Left renal pelvis (tissue), 4 donors: ENCODE results near the gene PNPLA6. TPM values are rescaled to one million over a fixed set of nuclear protein-coding genes. Genes with fewer than 3 reads are reported as not detected.
"Not testable (repeated sequence)": the region's sequence is repeated elsewhere in the genome, so short reads cannot be mapped to it uniquely, and the experiment has no call there.

ENCODE experiments used
- DNase-seq, 4 donors: peaks; one replicate each; pipeline ENCODE4 v3.0.0-alpha.2; 2013; ENCODE audit warnings: low read depth in 4 of 4, low spot score in 3 of 4
- polyA plus RNA-seq, 4 donors: library from polyadenylated mRNA; unstranded; fragments of 120-200 nt; gene quantifications; one replicate each; pipeline ENCODE4 v1.2.1, GENCODE V29; 2013; ENCODE audit not compliant: insufficient read length in 4 of 4

PNPLA6 gene
- polyA plus RNA-seq, 4 donors, result 25.2 to 53.3 (median 38.7) TPM

- DNase-seq, result peak; percentile 80 to 91 (median 85)
Observed at GRCh38 chr19:7550987-7551761, 15.7 kb downstream of the PNPLA6 start.

GRCh38 chr19:7552781-7553180, 17.3 kb downstream of the PNPLA6 start:
- DNase-seq, result no peak

GRCh38 chr19:7554565-7554964, 19.0 kb downstream of the PNPLA6 start:
- DNase-seq, result no peak

- no peak for DNase-seq
Observed at GRCh38 chr19:7554990-7555864, 19.7 kb downstream of the PNPLA6 start.

- no peak for DNase-seq
Observed at GRCh38 chr19:7556696-7557315, 21.3 kb downstream of the PNPLA6 start.

- DNase-seq, result no peak
Observed at GRCh38 chr19:7558667-7559066, 23.1 kb downstream of the PNPLA6 start.

- no peak for DNase-seq
Observed at GRCh38 chr19:7559102-7559501, 23.6 kb downstream of the PNPLA6 start.

- DNase-seq, result no peak
Observed at GRCh38 chr19:7560255-7560654, 24.7 kb downstream of the PNPLA6 start.

GRCh38 chr19:7561325-7561724, 25.8 kb downstream of the PNPLA6 start:
- no peak for DNase-seq

- no peak for DNase-seq
Observed at GRCh38 chr19:7562646-7563393, 27.3 kb downstream of the PNPLA6 start.

GRCh38 chr19:7564866-7565265, 29.3 kb downstream of the PNPLA6 start:
- no peak for DNase-seq

GRCh38 chr19:7565332-7565731, 29.8 kb downstream of the PNPLA6 start:
- DNase-seq, result no peak

GRCh38 chr19:7570761-7571160, 35.2 kb downstream of the PNPLA6 start:
- DNase-seq, result no peak

- DNase-seq, result no peak
Observed at GRCh38 chr19:7575434-7576040, 40.0 kb downstream of the PNPLA6 start.

- not testable (repeated sequence) for DNase-seq
Observed at GRCh38 chr19:7577422-7577821, 41.9 kb downstream of the PNPLA6 start.

- no peak for DNase-seq
Observed at GRCh38 chr19:7578127-7578526, 42.6 kb downstream of the PNPLA6 start.

GRCh38 chr19:7579182-7579581, 43.7 kb downstream of the PNPLA6 start:
- DNase-seq, result no peak

GRCh38 chr19:7582446-7582845, 46.9 kb downstream of the PNPLA6 start:
- DNase-seq, result no peak

GRCh38 chr19:7589822-7590221, 54.3 kb downstream of the PNPLA6 start:
- no peak for DNase-seq

- DNase-seq, result no peak
Observed at GRCh38 chr19:7590256-7590655, 54.7 kb downstream of the PNPLA6 start.
